ENCODE results near the gene MBOAT2.

MBOAT2 gene

GRCh38 chr2:8805278-8806210 is 197.9 kb downstream of the MBOAT2 start:
- no peak overlapping the region for H3K23ac ChIP-seq (ENCODE audit: low read length)
- no peaks in the 10 kb centered on the region for H3K27me3 ChIP-seq (ENCODE audit: insufficient read depth, low read length, poor library complexity)
- no CpG with 5 or more reads among the region's 6 CpGs for WGBS (ENCODE audit: extremely low coverage, insufficient coverage, low lambda C conversion rate)
- H4K8ac ChIP-seq (ENCODE audit: low read depth, low read length), result no peak overlapping the region
- no peak overlapping the region for H2BK15ac ChIP-seq (replicated peaks; ENCODE audit: low read depth)
- H2AK5ac ChIP-seq (ENCODE audit: low read length), result no peak overlapping the region
- no peaks in the 10 kb centered on the region for H3K79me1 ChIP-seq (ENCODE audit: low read length)
- H3K4me2 ChIP-seq (ENCODE audit: low read length), result no peak overlapping the region
- DNase-seq, result peak; percentile 16
- H3K79me2 ChIP-seq (ENCODE audit: control insufficient read depth, insufficient read depth, low read length), result no peaks in the 10 kb centered on the region
- no peaks in the 10 kb centered on the region for H3K4me1 ChIP-seq (ENCODE audit: control insufficient read depth, low read depth, low read length)
- no peak overlapping the region for H4K5ac ChIP-seq (ENCODE audit: low read length)
- H2BK5ac ChIP-seq (ENCODE audit: low read length), result no peak overlapping the region
- no peak overlapping the region for H3K56ac ChIP-seq (ENCODE audit: low read length)
- H3K18ac ChIP-seq (ENCODE audit: low read length), result no peak overlapping the region
- H2BK120ac ChIP-seq (ENCODE audit: low read depth, low read length), result no peak overlapping the region
- no peak overlapping the region for H3K4ac ChIP-seq (ENCODE audit: low read depth, low read length)
- peaks cover 1% of the 10 kb centered on the region for H3K36me3 ChIP-seq (ENCODE audit: control insufficient read depth, insufficient read depth, low read length)
- no peak overlapping the region for H3K4me3 ChIP-seq (ENCODE audit: low read length)
- H3K9ac ChIP-seq (ENCODE audit: low read length), result no peak overlapping the region
- no peak overlapping the region for H3K27ac ChIP-seq (ENCODE audit: low read depth, low read length)

DNA sequence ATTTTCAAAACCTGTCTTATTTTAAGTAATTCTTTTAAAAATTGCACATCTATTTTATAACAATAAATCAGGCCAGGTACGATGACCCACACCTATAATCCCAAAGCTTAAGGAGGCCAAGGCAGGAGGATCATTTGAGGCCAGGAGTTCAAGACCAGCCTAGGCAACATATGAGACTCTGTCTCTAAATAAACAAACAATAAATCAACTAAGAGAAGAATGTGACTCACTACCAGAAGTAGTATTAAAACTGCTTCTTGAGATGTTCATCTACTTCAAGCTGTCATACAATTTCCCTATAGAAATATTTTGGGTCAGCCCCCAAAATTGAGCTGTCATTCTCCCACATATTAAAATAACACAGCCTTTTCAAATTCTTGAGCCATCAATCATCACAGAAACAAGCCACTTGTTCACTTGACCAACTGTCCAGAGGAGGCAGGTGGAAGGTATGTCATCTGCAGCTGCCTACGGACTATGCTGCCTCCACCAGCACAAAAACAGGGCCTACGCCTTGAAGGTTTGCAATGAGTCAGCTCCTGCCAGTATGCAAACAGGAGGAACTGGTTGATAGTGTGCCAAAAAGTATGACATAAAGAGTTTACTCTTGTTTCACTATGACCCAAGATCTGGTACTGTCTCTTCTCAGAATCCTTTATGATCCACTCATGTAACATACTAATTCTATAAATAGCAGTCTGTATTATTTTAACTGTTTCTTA is 199.7 kb downstream of the MBOAT2 start:
- Histone ChIP-seq H2AK5ac (ENCODE audit: low read length) (no peak overlapping the region), H3K36me3 (ENCODE audit: control insufficient read depth, insufficient read depth, low read length) (peaks cover 1% of the 10 kb centered on the region), H3K4me1 (ENCODE audit: control insufficient read depth, low read depth, low read length) (no peaks in the 10 kb centered on the region), H2BK15ac (replicated peaks; ENCODE audit: low read depth) (no peak overlapping the region), H3K56ac (ENCODE audit: low read length) (no peak overlapping the region), H4K5ac (ENCODE audit: low read length) (no peak overlapping the region), H3K79me2 (ENCODE audit: control insufficient read depth, insufficient read depth, low read length) (no peaks in the 10 kb centered on the region), H2BK5ac (ENCODE audit: low read length) (no peak overlapping the region), H4K8ac (ENCODE audit: low read depth, low read length) (no peak overlapping the region), H3K23ac (ENCODE audit: low read length) (no peak overlapping the region), H3K27ac (ENCODE audit: low read depth, low read length) (no peak overlapping the region), H3K27me3 (ENCODE audit: insufficient read depth, low read length, poor library complexity) (no peaks in the 10 kb centered on the region), H3K9ac (ENCODE audit: low read length) (no peak overlapping the region), H3K4ac (ENCODE audit: low read depth, low read length) (no peak overlapping the region), H3K4me2 (ENCODE audit: low read length) (no peak overlapping the region), H3K18ac (ENCODE audit: low read length) (no peak overlapping the region), H3K4me3 (ENCODE audit: low read length) (no peak overlapping the region), H3K79me1 (ENCODE audit: low read length) (no peaks in the 10 kb centered on the region), H2BK120ac (ENCODE audit: low read depth, low read length) (no peak overlapping the region)
- no CpG with 5 or more reads among the region's 3 CpGs for WGBS (ENCODE audit: extremely low coverage, insufficient coverage, low lambda C conversion rate)
- peak; percentile 28 for DNase-seq

GRCh38 chr2:8802741-8803140 is 200.7 kb downstream of the MBOAT2 start:
- Histone ChIP-seq H3K79me1 (ENCODE audit: low read length) (no peaks in the 10 kb centered on the region), H3K27ac (ENCODE audit: low read depth, low read length) (no peak overlapping the region), H4K8ac (ENCODE audit: low read depth, low read length) (no peak overlapping the region), H4K5ac (ENCODE audit: low read length) (no peak overlapping the region), H3K4me3 (ENCODE audit: low read length) (no peak overlapping the region), H3K18ac (ENCODE audit: low read length) (no peak overlapping the region), H2BK15ac (replicated peaks; ENCODE audit: low read depth) (no peak overlapping the region), H2BK120ac (ENCODE audit: low read depth, low read length) (no peak overlapping the region), H3K79me2 (ENCODE audit: control insufficient read depth, insufficient read depth, low read length) (no peaks in the 10 kb centered on the region), H3K9ac (ENCODE audit: low read length) (no peak overlapping the region), H3K27me3 (ENCODE audit: insufficient read depth, low read length, poor library complexity) (no peaks in the 10 kb centered on the region), H3K56ac (ENCODE audit: low read length) (no peak overlapping the region), H2AK5ac (ENCODE audit: low read length) (no peak overlapping the region), H2BK5ac (ENCODE audit: low read length) (no peak overlapping the region), H3K4me1 (ENCODE audit: control insufficient read depth, low read depth, low read length) (no peaks in the 10 kb centered on the region), H3K4me2 (ENCODE audit: low read length) (no peak overlapping the region), H3K23ac (ENCODE audit: low read length) (no peak overlapping the region), H3K4ac (ENCODE audit: low read depth, low read length) (no peak overlapping the region), H3K36me3 (ENCODE audit: control insufficient read depth, insufficient read depth, low read length) (peaks cover 1% of the 10 kb centered on the region)
- peak; percentile 6 for DNase-seq
- WGBS (ENCODE audit: extremely low coverage, insufficient coverage, low lambda C conversion rate), result no CpG with 5 or more reads among the region's 3 CpGs

Data from mesendoderm (in vitro differentiated cells).